Panc1 (cell line): ENCODE data around the gene ISYNA1. TPM values are rescaled to one million over a fixed set of nuclear protein-coding genes. Genes with fewer than 3 reads are reported as not detected.

Experiments
- ATAC-seq: fragments of 200-7000 bp; cut with Tn5 transposase; 2 replicates; pipeline ENCODE4 v1.9.1; 2020; ENCODE audit warnings: mild to moderate bottlenecking, moderate library complexity
- BruUV-seq: library from RNA; stranded (reverse); fragments of 400-500 nt; replicated peaks from 2 replicates; lab custom pipeline; 2021; lab: Mats Ljungman, UMichigan
- CTCF ChIA-PET: fragments of 300-600 bp; sonication (Branson Sonifier 250); formaldehyde crosslinking; loops from one replicate; lab custom pipeline; 2022; ENCODE audit warnings: antibody characterized with exemption; lab: Charles Lee
- POLR2A ChIA-PET: fragments of 300-600 bp; sonication (Branson Sonifier 250); formaldehyde crosslinking; loops from one replicate; lab custom pipeline; 2022; ENCODE audit warnings: antibody characterized with exemption; lab: Charles Lee
- DNase-seq: peaks from one replicate; pipeline ENCODE4 v3.0.0-alpha.2; 2010; ENCODE audit warnings: low read depth, low spot score
- H3K27ac ChIP-seq: 2 replicates; pipeline ENCODE4 v1.5.1; 2011; ENCODE audit warnings: mild to moderate bottlenecking, low read length, inconsistent platforms
- H3K27me3 ChIP-seq: fragments of 200-500 bp; sonication (Bioruptor generic); 2 replicates; pipeline ENCODE4 v1.6.0; 2014; ENCODE audit warnings: low read length, inconsistent platforms; ENCODE audit not compliant: control insufficient read depth, insufficient read depth
- H3K36me3 ChIP-seq: fragments of 200-500 bp; sonication (Bioruptor generic); 2 replicates; pipeline ENCODE4 v1.5.1; 2014; ENCODE audit warnings: inconsistent platforms, mild to moderate bottlenecking, low read length, moderate library complexity; ENCODE audit not compliant: control insufficient read depth, insufficient read depth
- H3K4me1 ChIP-seq: 2 replicates; pipeline ENCODE4 v1.5.1; 2011; ENCODE audit warnings: inconsistent platforms, mild to moderate bottlenecking, low read length, moderate library complexity; ENCODE audit not compliant: control insufficient read depth, insufficient read depth
- H3K4me3 ChIP-seq, 2 experiments: 2 replicates each; pipeline ENCODE4 v1.5.1; 2011 to 2012; ENCODE audit warnings: low read depth in 2 of 2, low read length in 2 of 2, mild to moderate bottlenecking in 2 of 2, inconsistent platforms in 1 of 2, moderate library complexity in 1 of 2
- H3K9me3 ChIP-seq: fragments of 200-500 bp; sonication (Bioruptor generic); 2 replicates; pipeline ENCODE4 v1.5.1; 2014; ENCODE audit warnings: low read depth, mild to moderate bottlenecking, inconsistent platforms, low read length, moderate library complexity; ENCODE audit not compliant: control insufficient read depth, insufficient read depth
- POLR2AphosphoS5 ChIP-seq: IDR thresholded peaks from 2 replicates; pipeline ENCODE4 v1.6.1; 2012; ENCODE audit warnings: mild to moderate bottlenecking, low read depth, low read length, moderate library complexity
- SIN3A ChIP-seq: IDR thresholded peaks from 2 replicates; pipeline ENCODE4 v1.6.1; 2012; ENCODE audit warnings: low read depth, mild to moderate bottlenecking, low read length, moderate library complexity, borderline replicate concordance; ENCODE audit not compliant: insufficient read depth
- TCF7L2 ChIP-seq: IDR thresholded peaks from 2 replicates; pipeline ENCODE4 v1.6.1; 2011; ENCODE audit warnings: mild to moderate bottlenecking, low read depth, low read length, inconsistent platforms
- in situ Hi-C: cut with HindIII; loops from 2 replicates; pipeline ENCODE4 v1.10.0; 2016; ENCODE audit warnings: low sequenced_read_pairs, low pct_unique_long_range_greater_than_20kb
- intact Hi-C: fragments of 100-400 bp; cut with micrococcal nuclease; formaldehyde crosslinking; loops from one replicate; pipeline ENCODE4 v1.10.0; 2022; ENCODE audit not compliant: unreplicated experiment
- total RNA-seq: library from RNA; stranded (reverse); gene quantifications from one replicate; pipeline ENCODE4 v1.2.1, GENCODE V29; 2021; ENCODE audit not compliant: unreplicated experiment
- TF ChIP-seq, protein P1 (sequence below): fragments of 450-650 bp; IDR thresholded peaks from 2 replicates; pipeline ENCODE4 v1.5.1; 2017; ENCODE audit warnings: mild to moderate bottlenecking
- TF ChIP-seq, protein P2 (sequence below), 2 experiments: IDR thresholded peaks; 2 replicates each; pipeline ENCODE4 v1.6.1; 2011 to 2012; ENCODE audit warnings: low read depth in 2 of 2, control low read depth in 1 of 2, low read length in 1 of 2, mild to moderate bottlenecking in 1 of 2, moderate library complexity in 1 of 2; ENCODE audit not compliant: insufficient read depth in 1 of 2

ISYNA1 gene
- total RNA-seq, 1 experiment from 2014 or later: 351 TPM

GRCh38 chr19:18417250-18418028 lies 20.5 kb downstream of the ISYNA1 start:
- H3K4me1 ChIP-seq: peaks cover 40% of the 10 kb centered on the region
- H3K27ac ChIP-seq: peak overlapping the region; percentile 95
- no peaks in the 10 kb centered on the region for H3K9me3 ChIP-seq
- no peak for TF ChIP-seq POLR2AphosphoS5
- no peak for TF ChIP-seq TCF7L2
- TF ChIP-seq, protein P1, sequence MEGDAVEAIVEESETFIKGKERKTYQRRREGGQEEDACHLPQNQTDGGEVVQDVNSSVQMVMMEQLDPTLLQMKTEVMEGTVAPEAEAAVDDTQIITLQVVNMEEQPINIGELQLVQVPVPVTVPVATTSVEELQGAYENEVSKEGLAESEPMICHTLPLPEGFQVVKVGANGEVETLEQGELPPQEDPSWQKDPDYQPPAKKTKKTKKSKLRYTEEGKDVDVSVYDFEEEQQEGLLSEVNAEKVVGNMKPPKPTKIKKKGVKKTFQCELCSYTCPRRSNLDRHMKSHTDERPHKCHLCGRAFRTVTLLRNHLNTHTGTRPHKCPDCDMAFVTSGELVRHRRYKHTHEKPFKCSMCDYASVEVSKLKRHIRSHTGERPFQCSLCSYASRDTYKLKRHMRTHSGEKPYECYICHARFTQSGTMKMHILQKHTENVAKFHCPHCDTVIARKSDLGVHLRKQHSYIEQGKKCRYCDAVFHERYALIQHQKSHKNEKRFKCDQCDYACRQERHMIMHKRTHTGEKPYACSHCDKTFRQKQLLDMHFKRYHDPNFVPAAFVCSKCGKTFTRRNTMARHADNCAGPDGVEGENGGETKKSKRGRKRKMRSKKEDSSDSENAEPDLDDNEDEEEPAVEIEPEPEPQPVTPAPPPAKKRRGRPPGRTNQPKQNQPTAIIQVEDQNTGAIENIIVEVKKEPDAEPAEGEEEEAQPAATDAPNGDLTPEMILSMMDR: no peak
- no peak for TF ChIP-seq SIN3A
- TF ChIP-seq, protein P2, sequence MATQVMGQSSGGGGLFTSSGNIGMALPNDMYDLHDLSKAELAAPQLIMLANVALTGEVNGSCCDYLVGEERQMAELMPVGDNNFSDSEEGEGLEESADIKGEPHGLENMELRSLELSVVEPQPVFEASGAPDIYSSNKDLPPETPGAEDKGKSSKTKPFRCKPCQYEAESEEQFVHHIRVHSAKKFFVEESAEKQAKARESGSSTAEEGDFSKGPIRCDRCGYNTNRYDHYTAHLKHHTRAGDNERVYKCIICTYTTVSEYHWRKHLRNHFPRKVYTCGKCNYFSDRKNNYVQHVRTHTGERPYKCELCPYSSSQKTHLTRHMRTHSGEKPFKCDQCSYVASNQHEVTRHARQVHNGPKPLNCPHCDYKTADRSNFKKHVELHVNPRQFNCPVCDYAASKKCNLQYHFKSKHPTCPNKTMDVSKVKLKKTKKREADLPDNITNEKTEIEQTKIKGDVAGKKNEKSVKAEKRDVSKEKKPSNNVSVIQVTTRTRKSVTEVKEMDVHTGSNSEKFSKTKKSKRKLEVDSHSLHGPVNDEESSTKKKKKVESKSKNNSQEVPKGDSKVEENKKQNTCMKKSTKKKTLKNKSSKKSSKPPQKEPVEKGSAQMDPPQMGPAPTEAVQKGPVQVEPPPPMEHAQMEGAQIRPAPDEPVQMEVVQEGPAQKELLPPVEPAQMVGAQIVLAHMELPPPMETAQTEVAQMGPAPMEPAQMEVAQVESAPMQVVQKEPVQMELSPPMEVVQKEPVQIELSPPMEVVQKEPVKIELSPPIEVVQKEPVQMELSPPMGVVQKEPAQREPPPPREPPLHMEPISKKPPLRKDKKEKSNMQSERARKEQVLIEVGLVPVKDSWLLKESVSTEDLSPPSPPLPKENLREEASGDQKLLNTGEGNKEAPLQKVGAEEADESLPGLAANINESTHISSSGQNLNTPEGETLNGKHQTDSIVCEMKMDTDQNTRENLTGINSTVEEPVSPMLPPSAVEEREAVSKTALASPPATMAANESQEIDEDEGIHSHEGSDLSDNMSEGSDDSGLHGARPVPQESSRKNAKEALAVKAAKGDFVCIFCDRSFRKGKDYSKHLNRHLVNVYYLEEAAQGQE (IDR thresholded peaks at IDR 0.05; ENCODE audit: insufficient read depth in 1 of 2, low read depth in 2 of 2, low read length in 1 of 2): no peak
- H3K4me3 ChIP-seq: peak overlapping the region; percentile 37 to 60
- peak; percentile 55 for ATAC-seq
- ChIA-PET POLR2A (interaction anchor here (0.6 to 1.0 kb wide), 4 partner anchors 29 to 165 kb away, joined by 3 to 10 read pairs (median 3); no protein-coding TSS in a partner anchor), CTCF (no interaction called here)
- H3K36me3 ChIP-seq: peaks cover 2% of the 10 kb centered on the region; the same call in 1 of the 2 replicates
- intact Hi-C loops (no loop called here), in situ Hi-C loops (no loop called here)
- no peaks in the 10 kb centered on the region for H3K27me3 ChIP-seq
- no TSS peak for BruUV-seq
- no peak for DNase-seq

DNA sequence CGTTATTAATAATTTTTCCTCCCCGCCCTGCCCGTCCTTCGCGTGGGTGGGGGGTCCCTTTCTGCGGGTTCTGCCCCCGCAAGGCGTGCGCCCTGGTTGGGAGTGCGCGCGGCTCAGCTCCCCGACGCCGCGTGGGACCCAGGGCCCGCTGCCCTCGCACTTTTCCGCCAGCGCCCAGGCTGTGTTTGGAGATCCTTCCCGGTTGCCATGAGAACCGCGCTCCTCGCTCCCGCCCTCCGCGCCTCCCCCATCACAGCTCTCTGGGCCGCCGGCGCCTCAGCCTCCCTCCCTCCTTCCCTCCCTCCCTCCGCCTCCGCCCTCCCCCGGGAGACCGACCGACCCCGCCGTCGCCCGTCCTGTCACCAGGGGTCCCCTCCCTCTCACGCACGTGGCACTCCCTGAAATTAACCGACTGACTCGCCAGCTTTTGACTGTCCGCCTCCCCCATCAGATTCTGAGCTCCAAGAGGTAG lies 21.1 kb downstream of the ISYNA1 start:
- Histone ChIP-seq H3K36me3 (peaks cover 2% of the 10 kb centered on the region; the same call in 1 of the 2 replicates), H3K4me3 (peak overlapping the region; percentile 37 to 60), H3K4me1 (peaks cover 40% of the 10 kb centered on the region), H3K27me3 (no peaks in the 10 kb centered on the region), H3K9me3 (no peaks in the 10 kb centered on the region), H3K27ac (peak overlapping the region; percentile 95)
- POLR2A ChIA-PET: interaction anchor here (0.7 to 1.0 kb wide), 4 partner anchors 75 to 165 kb away, joined by 3 to 4 read pairs (median 3); partner anchors contain the start of gene JUND
- intact Hi-C loops (no loop called here), in situ Hi-C loops (no loop called here)
- CTCF ChIA-PET: interaction anchor here (0.7 to 1.4 kb wide), 3 partner anchors 28 to 137 kb away, joined by 3 to 6 read pairs (median 3); no protein-coding TSS in a partner anchor
- TF ChIP-seq, protein P2 (IDR thresholded peaks at IDR 0.05; ENCODE audit: insufficient read depth in 1 of 2, low read depth in 2 of 2, low read length in 1 of 2): no peak
- TF ChIP-seq SIN3A: no peak
- TF ChIP-seq, protein P1: no peak
- no peak for TF ChIP-seq TCF7L2
- TF ChIP-seq POLR2AphosphoS5: no peak
- ATAC-seq (peak; percentile 66), DNase-seq (no peak)
- no TSS peak for BruUV-seq
